ENCODE results near the gene PRKAA2.

GRCh38 chr1:56638248-56638647 lies 6.9 kb upstream of the PRKAA2 start:
- TF ChIP-seq POLR2A (IDR thresholded peaks at IDR 0.05; ENCODE audit: low read depth, low read length), result no peak
- no peak for TF ChIP-seq POLR2AphosphoS5 (IDR thresholded peaks at IDR 0.05; ENCODE audit: low read depth, low read length)
- TF ChIP-seq PAX5 (IDR thresholded peaks at IDR 0.05; ENCODE audit: insufficient read depth, low read length, severe bottlenecking), result no peak
- TF ChIP-seq TAF1 (IDR thresholded peaks at IDR 0.05; ENCODE audit: low read depth, low read length), result no peak
- no peak for TF ChIP-seq SPI1 (IDR thresholded peaks at IDR 0.05; ENCODE audit: low read depth, low read length)
- no peak for TF ChIP-seq POU2F2 (IDR thresholded peaks at IDR 0.05; ENCODE audit: low read depth, low read length)
